ENCODE measurements around the gene C5orf24. TPM values are rescaled to one million over a fixed set of nuclear protein-coding genes. Genes with fewer than 3 reads are reported as not detected.
A peak's percentile ranks its signal among the peaks of the same experiment; 100 is the strongest.

C5orf24 gene
- total RNA-seq, 1 experiment from 2014 or later = 18.2 TPM

DNA sequence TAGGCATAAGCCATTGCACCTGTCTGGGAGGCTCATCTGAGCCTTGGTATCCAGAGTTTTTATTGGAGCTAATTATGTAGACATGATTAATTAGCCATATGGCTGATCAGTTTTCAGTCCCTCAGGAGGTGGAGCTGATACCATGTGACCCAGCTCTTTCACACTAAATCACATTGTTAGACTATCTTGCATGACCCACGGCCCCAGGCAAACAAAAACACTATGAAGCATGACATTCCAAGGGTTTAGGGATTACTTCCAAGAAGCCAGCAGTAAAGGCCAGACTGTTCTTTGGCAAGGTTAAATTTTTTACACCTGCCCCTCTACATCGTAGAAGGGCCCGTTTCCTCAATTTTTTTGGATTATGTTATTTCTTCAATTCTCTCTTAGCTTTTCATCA is 5.0 kb upstream of the C5orf24 start:
- no peaks in the 10 kb centered on the region for H3K9me2 ChIP-seq (replicated peaks; ENCODE audit: low read length)
- no peak for DNase-seq
- H3K4me1 ChIP-seq (ENCODE audit: insufficient read depth, low read length) = peaks cover 18% of the 10 kb centered on the region
- no peak overlapping the region for H3K9ac ChIP-seq (ENCODE audit: low read length)
- H3K79me2 ChIP-seq (ENCODE audit: low read length) = no peaks in the 10 kb centered on the region
- H3K9me3 ChIP-seq (ENCODE audit: low read length) = no peaks in the 10 kb centered on the region
- no peaks in the 10 kb centered on the region; the same call in 1 of the 2 replicates for H3K36me3 ChIP-seq (ENCODE audit: low read depth, low read length)
- TF ChIP-seq EZH2 (IDR thresholded peaks at IDR 0.05; ENCODE audit: low read length, unreplicated experiment) (no peak), EZH2phosphoT487 (IDR thresholded peaks at IDR 0.05; ENCODE audit: borderline replicate concordance, low read length) (no peak)
- TF ChIP-seq, protein P1, sequence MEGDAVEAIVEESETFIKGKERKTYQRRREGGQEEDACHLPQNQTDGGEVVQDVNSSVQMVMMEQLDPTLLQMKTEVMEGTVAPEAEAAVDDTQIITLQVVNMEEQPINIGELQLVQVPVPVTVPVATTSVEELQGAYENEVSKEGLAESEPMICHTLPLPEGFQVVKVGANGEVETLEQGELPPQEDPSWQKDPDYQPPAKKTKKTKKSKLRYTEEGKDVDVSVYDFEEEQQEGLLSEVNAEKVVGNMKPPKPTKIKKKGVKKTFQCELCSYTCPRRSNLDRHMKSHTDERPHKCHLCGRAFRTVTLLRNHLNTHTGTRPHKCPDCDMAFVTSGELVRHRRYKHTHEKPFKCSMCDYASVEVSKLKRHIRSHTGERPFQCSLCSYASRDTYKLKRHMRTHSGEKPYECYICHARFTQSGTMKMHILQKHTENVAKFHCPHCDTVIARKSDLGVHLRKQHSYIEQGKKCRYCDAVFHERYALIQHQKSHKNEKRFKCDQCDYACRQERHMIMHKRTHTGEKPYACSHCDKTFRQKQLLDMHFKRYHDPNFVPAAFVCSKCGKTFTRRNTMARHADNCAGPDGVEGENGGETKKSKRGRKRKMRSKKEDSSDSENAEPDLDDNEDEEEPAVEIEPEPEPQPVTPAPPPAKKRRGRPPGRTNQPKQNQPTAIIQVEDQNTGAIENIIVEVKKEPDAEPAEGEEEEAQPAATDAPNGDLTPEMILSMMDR (conservative IDR thresholded peaks at IDR 0.05; ENCODE audit: low read depth, low read length) = no peak
- H3K27me3 ChIP-seq (ENCODE audit: low read length) = no peaks in the 10 kb centered on the region
- H3F3A ChIP-seq (ENCODE audit: low read length, unreplicated experiment) = no peaks in the 10 kb centered on the region
- intact Hi-C loops (cut with micrococcal nuclease) = no loop called here
- H3K4me3 ChIP-seq (ENCODE audit: low read length) = no peak overlapping the region
- H2AFZ ChIP-seq (ENCODE audit: low read length) = no peak overlapping the region
- ChIA-PET POLR2A (ENCODE audit: unreplicated experiment) (no interaction called here), CTCF (no interaction called here)
- no peak overlapping the region for H3K4me2 ChIP-seq (ENCODE audit: low read length)
- no TSS peak for BruUV-seq (replicated peaks)
- H4K20me1 ChIP-seq (ENCODE audit: low read length) = no peaks in the 10 kb centered on the region
- no peak for ATAC-seq
- no peak overlapping the region for H3K27ac ChIP-seq (ENCODE audit: low read length)

DNA sequence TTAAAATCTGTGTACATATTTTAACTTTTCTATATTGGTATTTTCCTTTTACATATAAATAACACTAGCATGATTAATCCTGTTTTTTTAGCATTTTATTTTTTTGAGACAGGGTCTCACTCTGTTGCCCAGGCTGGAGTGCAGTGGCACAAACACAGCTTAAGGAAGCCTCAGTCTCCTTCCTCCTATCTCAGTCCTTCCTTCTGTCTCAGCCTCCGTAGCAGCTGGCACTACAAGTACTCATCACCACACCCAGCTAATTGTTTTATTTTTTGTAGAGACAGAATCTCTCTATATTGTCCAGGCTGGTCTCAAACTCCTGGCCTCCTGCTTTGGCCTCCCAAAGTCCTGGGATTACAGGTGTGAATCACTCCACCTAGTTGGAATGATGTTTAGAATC is 1.5 kb upstream of the C5orf24 start:
- H3K79me2 ChIP-seq (ENCODE audit: low read length) = peaks cover 28% of the 10 kb centered on the region
- DNase-seq (no peak), ATAC-seq (no peak)
- TF ChIP-seq, protein P1 (conservative IDR thresholded peaks at IDR 0.05; ENCODE audit: low read depth, low read length) = no peak
- no peak for TF ChIP-seq EZH2phosphoT487 (IDR thresholded peaks at IDR 0.05; ENCODE audit: borderline replicate concordance, low read length)
- H3K27me3 ChIP-seq (ENCODE audit: low read length) = no peaks in the 10 kb centered on the region
- no peak overlapping the region for H3K27ac ChIP-seq (ENCODE audit: low read length)
- intact Hi-C loops (cut with micrococcal nuclease) = no loop called here
- H4K20me1 ChIP-seq (ENCODE audit: low read length) = no peaks in the 10 kb centered on the region; the same call in 1 of the 2 replicates
- no peak overlapping the region for H2AFZ ChIP-seq (ENCODE audit: low read length)
- H3K9me3 ChIP-seq (ENCODE audit: low read length) = no peaks in the 10 kb centered on the region
- POLR2A ChIA-PET (ENCODE audit: unreplicated experiment) = interaction anchor here (0.6 kb wide), 1 partner anchor 60 kb away, joined by 3 read pairs; no protein-coding TSS in a partner anchor
- H3K4me1 ChIP-seq (ENCODE audit: insufficient read depth, low read length) = peaks cover 18% of the 10 kb centered on the region
- no peaks in the 10 kb centered on the region; the same call in 1 of the 2 replicates for H3K36me3 ChIP-seq (ENCODE audit: low read depth, low read length)
- H3K4me2 ChIP-seq (ENCODE audit: low read length) = no peak overlapping the region
- no peak overlapping the region for H3K9ac ChIP-seq (ENCODE audit: low read length)
- H3K4me3 ChIP-seq (ENCODE audit: low read length) = no peak overlapping the region
- CTCF ChIA-PET = no interaction called here
- no TSS peak for BruUV-seq (replicated peaks)
- no peaks in the 10 kb centered on the region for H3F3A ChIP-seq (ENCODE audit: low read length, unreplicated experiment)
- no peaks in the 10 kb centered on the region for H3K9me2 ChIP-seq (replicated peaks; ENCODE audit: low read length)

DNA sequence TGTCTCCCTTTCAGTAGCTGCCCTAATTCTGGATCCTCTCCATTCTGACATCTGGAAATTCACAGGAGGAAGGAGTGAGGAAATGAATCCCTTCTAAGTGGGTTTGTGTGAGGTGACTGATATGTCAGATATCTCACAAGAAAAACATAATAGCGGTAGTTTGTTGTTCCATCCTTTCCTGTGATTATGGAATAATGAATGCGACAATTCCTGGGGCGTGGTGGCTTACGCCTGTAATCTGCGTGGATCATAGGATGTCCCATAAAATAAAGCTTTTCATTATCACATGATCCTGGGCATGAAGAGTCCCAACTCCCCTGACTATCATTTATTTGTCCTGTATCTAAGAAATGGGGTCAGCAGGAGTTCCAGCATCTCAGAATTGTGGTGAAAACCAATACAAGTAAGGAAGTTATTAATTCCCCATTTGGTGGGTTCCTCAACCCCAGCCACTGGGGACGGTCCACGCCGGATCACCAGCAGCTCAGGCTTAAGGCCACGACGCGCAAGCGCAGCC is 375 bp upstream of the C5orf24 start:
- Histone ChIP-seq H3K4me2 (ENCODE audit: low read length) (peak overlapping the region; percentile 47), H3K9me3 (ENCODE audit: low read length) (no peaks in the 10 kb centered on the region), H3K79me2 (ENCODE audit: low read length) (peaks cover 36% of the 10 kb centered on the region), H3F3A (ENCODE audit: low read length, unreplicated experiment) (no peaks in the 10 kb centered on the region), H3K9me2 (replicated peaks; ENCODE audit: low read length) (no peaks in the 10 kb centered on the region), H3K9ac (ENCODE audit: low read length) (peak overlapping the region; percentile 98), H2AFZ (ENCODE audit: low read length) (peak overlapping the region; percentile 58), H3K4me3 (ENCODE audit: low read length) (peak overlapping the region; percentile 98; the same call in 1 of the 2 replicates), H3K27me3 (ENCODE audit: low read length) (no peaks in the 10 kb centered on the region), H3K27ac (ENCODE audit: low read length) (peak overlapping the region; percentile 37), H4K20me1 (ENCODE audit: low read length) (no peaks in the 10 kb centered on the region; the same call in 1 of the 2 replicates), H3K4me1 (ENCODE audit: insufficient read depth, low read length) (peaks cover 18% of the 10 kb centered on the region), H3K36me3 (ENCODE audit: low read depth, low read length) (no peaks in the 10 kb centered on the region)
- ATAC-seq (peak; percentile 1; the same call in 1 of the 2 replicates), DNase-seq (no peak)
- TF ChIP-seq, protein P1 (conservative IDR thresholded peaks at IDR 0.05; ENCODE audit: low read depth, low read length) = no peak
- no peak for TF ChIP-seq EZH2 (IDR thresholded peaks at IDR 0.05; ENCODE audit: low read length, unreplicated experiment)
- no peak for TF ChIP-seq EZH2phosphoT487 (IDR thresholded peaks at IDR 0.05; ENCODE audit: borderline replicate concordance, low read length)
- ChIA-PET POLR2A (ENCODE audit: unreplicated experiment) (interaction anchor here (0.5 to 0.6 kb wide), 4 partner anchors 25 to 786 kb away, joined by 5 to 11 read pairs (median 6); partner anchors contain the start of gene PPP2CA), CTCF (no interaction called here)
- BruUV-seq (replicated peaks) = TSS peak; percentile 98
- intact Hi-C loops (cut with micrococcal nuclease) = no loop called here

Measured in PC-3 (cell line).